ENCODE results near the gene DDAH1.

GRCh38 chr1:85321237-85321964 is 143.6 kb downstream of the DDAH1 start:
- TF ChIP-seq CTCF (conservative IDR thresholded peaks at IDR 0.05) (no peak), ZFX (IDR thresholded peaks at IDR 0.05) (no peak)
